NCI-H2029 (cell line): ENCODE measurements around the gene TBC1D19.
"Not testable (repeated sequence)": the region's sequence is repeated elsewhere in the genome, so short reads cannot be mapped to it uniquely, and the experiment has no call there.

Experiments
- DNase-seq: peaks from one replicate; lab custom pipeline; 2025; lab: John Stamatoyannopoulos, UW

Gene TBC1D19

DNA sequence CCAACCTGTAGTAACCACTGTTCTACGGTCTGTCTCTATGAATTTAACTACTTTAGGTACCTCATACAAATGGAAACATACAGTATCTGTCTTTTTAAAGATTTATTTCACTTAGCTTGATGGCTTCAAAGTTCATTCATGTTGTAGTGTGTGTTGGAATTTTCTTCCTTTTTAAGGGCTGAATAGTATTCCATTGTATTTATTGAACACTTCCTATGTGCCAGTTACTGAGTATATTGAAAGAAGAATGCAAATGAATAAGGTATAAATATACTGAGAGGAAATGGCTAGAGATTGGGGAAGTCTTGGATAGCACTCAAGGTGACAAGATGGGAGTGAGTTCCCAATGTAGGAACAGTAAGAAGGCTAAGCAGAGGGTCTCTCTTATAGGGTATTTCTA lies 17.3 kb downstream of the TBC1D19 start:
- no peak for DNase-seq

DNA sequence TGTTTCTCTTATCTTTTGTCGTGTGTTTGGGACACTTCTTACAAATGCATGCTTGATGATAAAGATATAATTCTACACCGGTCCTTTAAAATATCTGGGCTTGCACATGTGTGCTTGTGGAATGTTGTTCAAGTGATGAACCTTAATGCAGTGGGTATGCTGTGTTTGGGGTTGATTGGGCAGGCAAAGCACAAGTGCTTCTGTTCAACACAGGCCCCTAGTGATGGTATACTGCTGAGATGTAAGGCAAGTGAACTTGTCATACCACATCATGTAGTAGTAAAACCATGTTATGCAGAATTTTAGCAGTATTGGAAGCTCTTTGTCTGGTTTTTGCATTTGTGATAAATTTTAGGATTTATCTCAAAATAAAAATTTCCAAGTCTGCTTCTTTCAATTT lies 23.9 kb downstream of the TBC1D19 start:
- DNase-seq = no peak

- no peak for DNase-seq
These were observed 25.5 kb downstream of the TBC1D19 start for GRCh38 chr4:26609391-26609790.

GRCh38 chr4:26609868-26610267 lies 26.0 kb downstream of the TBC1D19 start:
- no peak for DNase-seq

GRCh38 chr4:26611372-26611771 lies 27.5 kb downstream of the TBC1D19 start:
- no peak for DNase-seq

GRCh38 chr4:26611885-26612284 lies 28.0 kb downstream of the TBC1D19 start:
- no peak for DNase-seq

DNA sequence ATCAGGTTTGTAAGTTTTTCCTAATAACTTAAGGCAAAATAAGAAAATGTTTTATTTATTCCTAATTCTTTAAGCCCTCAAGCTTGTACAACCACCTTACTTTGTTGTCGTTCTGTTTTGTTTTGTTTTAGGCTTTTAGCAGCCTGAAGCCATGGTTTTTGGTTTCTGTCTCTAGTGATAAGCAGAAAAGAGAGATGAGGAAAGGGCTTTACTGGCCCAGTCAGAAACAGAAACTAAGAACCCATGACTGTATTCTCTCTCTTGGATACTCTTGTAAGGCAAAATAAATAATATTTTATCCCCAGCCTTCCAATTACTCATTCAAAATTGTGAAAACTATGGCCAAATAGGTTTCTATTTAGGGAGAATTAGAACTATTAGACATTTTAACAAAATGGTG lies 29.4 kb downstream of the TBC1D19 start:
- DNase-seq = no peak

DNA sequence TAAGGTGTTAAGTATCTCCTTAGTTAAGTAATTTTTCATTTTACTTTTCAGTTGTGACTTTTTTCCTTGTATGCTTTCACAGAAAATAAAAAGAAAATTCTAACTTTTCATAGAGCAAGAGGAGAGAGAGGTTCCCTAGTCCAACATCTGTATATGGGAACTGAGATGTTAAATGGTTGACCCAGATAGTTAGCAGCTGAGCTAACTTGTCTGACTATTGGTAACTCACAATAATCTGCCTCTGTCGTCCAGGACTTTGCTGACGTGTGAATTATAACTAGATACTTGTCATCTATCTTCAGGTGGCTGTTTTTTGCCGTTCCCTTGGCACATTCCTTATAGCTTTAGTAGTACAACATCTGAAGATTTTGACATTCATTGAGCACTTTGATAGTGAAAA lies 29.9 kb downstream of the TBC1D19 start:
- no peak for DNase-seq

DNA sequence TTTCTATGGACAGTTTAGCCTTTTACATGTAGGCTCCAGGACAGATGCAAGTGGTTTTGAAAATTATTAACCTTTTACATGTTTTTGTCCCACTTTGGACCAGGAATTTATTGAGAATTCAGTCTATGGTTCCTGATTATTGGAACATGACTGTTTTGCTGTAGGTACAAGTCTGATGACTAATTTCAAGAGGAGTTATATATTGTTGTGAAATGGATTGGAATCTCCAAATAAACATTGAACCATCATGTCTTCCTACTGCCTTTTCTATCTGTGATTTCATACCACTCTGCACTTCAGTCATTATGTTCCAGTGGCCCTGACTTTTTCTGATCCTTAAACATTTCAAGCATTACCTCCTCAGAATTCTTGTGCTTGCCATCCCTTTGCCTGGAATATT lies 35.9 kb downstream of the TBC1D19 start:
- no peak for DNase-seq

- DNase-seq = no peak
These were observed 37.5 kb downstream of the TBC1D19 start for GRCh38 chr4:26621366-26621765.

DNA sequence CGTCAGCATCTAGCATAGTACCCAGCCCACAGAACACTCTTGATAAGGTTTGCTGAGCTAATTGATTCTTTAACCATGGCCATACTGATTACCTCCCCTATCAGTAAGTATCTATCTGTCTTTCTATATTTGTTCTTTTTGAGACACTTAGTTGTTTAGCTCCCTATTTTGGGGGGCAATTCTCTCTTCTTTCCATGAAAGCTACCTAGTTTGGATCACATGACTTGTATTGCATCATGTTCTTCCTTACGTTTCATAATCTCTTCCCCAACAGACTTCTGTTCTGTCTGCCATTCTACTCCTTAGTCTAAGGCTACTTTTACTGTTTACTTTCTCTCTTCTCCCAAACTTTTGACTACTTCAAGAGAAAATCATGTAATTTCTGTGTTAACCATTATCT lies 39.0 kb downstream of the TBC1D19 start:
- no peak for DNase-seq

- DNase-seq = not testable (repeated sequence)
These were observed 42.8 kb downstream of the TBC1D19 start for GRCh38 chr4:26626658-26627057.

GRCh38 chr4:26632916-26633315 lies 49.0 kb downstream of the TBC1D19 start:
- DNase-seq = no peak

- DNase-seq = no peak
These were observed 50.4 kb downstream of the TBC1D19 start for GRCh38 chr4:26634237-26634636.

GRCh38 chr4:26636458-26636857 lies 52.6 kb downstream of the TBC1D19 start:
- DNase-seq = no peak

DNA sequence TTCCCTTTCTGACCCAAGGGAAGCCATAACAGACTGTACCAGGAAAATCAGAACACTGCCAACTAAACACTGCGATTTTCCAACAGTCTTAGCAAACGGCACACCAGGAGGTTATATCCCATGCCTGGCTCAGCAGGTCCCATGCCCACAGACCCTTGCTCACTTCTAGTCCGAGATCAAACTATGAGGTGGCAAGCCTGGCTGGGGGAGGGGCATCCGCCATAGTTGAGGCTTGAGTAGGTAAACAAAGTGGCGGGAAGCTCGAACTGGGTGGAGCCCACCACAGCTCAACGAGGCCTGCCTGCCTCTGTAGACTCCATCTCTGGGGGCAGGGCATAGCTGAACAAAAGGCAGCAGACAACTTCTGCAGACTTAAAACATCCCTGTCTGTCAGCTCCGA lies 56.8 kb downstream of the TBC1D19 start:
- not testable (repeated sequence) for DNase-seq

- no peak for DNase-seq
These were observed 63.8 kb downstream of the TBC1D19 start for GRCh38 chr4:26647523-26648224.

DNA sequence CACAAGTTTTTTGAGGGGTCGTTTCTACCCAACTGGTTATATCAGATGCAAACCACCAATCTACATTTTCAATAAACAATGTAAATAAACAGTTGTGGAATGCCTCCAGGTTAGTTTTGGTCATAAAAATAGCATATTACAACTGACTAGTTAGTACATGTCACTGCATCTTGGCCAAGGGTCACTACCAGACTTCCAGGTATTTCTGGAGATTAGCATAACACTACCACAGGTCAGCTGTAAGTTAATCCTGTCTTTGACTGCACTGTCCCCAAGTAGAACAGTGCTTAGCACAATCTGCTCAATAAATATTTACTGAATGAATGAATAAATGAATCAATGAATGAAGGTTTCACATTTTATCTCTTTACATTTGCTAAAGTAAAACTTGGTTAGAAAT lies 64.4 kb downstream of the TBC1D19 start:
- no peak for DNase-seq

- DNase-seq = no peak
These were observed 76.4 kb downstream of the TBC1D19 start for GRCh38 chr4:26660261-26660660.

GRCh38 chr4:26663888-26664287 lies 80.0 kb downstream of the TBC1D19 start:
- peak; percentile 10 for DNase-seq

DNA sequence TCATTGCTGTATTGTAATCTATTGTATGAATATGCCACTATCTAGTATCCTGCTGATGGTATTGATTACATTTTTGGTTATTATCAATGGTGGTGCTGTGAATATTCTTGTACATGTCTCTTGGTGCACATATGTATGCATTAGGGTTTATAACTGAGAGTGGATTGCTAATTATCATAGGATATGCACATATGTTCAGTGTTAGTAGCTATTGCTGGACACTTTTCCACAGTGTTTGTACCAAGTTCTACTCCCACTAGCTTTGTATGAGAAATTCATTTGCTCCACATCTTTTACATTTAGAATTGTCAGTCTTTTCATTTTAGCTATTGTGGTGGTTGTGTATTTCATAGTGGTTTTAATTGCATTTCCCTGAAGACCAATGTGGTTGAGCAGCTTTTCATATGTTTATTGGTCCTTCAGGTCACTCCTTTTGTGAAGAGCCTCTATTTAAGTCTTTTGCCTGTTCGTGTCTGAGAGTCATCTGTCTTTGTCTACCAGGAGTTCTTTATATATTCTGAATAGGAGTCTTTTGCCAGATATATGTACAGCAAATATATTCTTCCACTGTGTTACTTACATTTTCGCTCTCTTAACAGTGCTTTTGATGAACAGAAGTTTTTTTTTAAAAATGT lies 87.1 kb downstream of the TBC1D19 start:
- no peak for DNase-seq

- DNase-seq = not testable (repeated sequence)
These were observed 95.3 kb downstream of the TBC1D19 start for GRCh38 chr4:26679040-26679695.

- no peak for DNase-seq
These were observed 98.6 kb downstream of the TBC1D19 start for GRCh38 chr4:26682436-26682835.
